ENCODE data around the gene TAS2R4. TPM values are rescaled to one million over a fixed set of nuclear protein-coding genes. Genes with fewer than 3 reads are reported as not detected.
"Not testable (repeated sequence)": the region's sequence is repeated elsewhere in the genome, so short reads cannot be mapped to it uniquely, and the experiment has no call there.

Gene TAS2R4
- total RNA-seq, 1 donor from 2014 or later: 1.2 TPM

DNA sequence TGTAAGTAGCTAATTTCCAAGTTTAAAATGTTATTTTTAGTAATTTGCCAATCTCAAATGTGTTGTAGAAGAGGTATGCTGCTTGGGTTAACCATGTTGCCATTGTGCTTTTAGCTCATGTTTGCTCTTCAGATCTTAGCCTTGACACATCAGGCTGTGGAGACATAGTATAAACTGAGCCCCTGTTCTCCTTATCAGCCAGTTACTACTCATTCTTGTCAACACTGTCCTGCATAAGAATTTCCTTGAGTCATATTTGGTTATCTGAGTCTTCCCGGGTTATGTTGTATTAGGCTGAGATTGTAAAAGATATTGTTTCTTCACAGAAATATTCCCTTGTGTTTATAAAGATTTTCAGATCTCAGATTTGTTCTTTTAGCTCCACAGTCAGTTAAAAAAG, 34.2 kb upstream of the TAS2R4 start:
- H4K20me1 ChIP-seq (ENCODE audit: insufficient read depth, low read length): peaks cover 13% of the 10 kb centered on the region
- peaks cover 8% of the 10 kb centered on the region for H3K4me1 Mint-ChIP-seq (ENCODE audit: low read depth, unreplicated experiment)
- no peak overlapping the region for H2AFZ ChIP-seq (ENCODE audit: low read depth, low read length)
- H3K4me3 ChIP-seq (ENCODE audit: insufficient read depth, low read depth, low read length): no peak overlapping the region
- H3K4me2 ChIP-seq (ENCODE audit: low read length): no peak overlapping the region
- peaks cover 38% of the 10 kb centered on the region for H3K79me2 ChIP-seq (ENCODE audit: insufficient read depth, low read length)
- no peaks in the 10 kb centered on the region for H3K27me3 ChIP-seq (ENCODE audit: insufficient read depth, low read length)
- H3K36me3 Mint-ChIP-seq (ENCODE audit: low read depth, unreplicated experiment): peaks cover 12% of the 10 kb centered on the region
- H3K4me3 Mint-ChIP-seq (ENCODE audit: unreplicated experiment): no peak overlapping the region
- H3K27me3 Mint-ChIP-seq (ENCODE audit: low read depth, unreplicated experiment): no peaks in the 10 kb centered on the region
- no peak overlapping the region for H3K9ac ChIP-seq (ENCODE audit: low read length)
- H3K4me1 ChIP-seq (ENCODE audit: insufficient read depth, low read length): peaks cover 12% of the 10 kb centered on the region
- DNase-seq (ENCODE audit: low read depth) (no peak), FAIRE-seq (no peak)
- H3K27ac Mint-ChIP-seq (ENCODE audit: unreplicated experiment): no peak overlapping the region
- H3K9me3 ChIP-seq (ENCODE audit: insufficient read depth, low read depth, low read length): no peaks in the 10 kb centered on the region
- H3K9me3 Mint-ChIP-seq (ENCODE audit: unreplicated experiment): no peaks in the 10 kb centered on the region
- H3K27ac ChIP-seq (ENCODE audit: low read depth, low read length): no peak overlapping the region
- peaks cover 50% of the 10 kb centered on the region for H3K36me3 ChIP-seq (ENCODE audit: insufficient read depth, low read length)
- no peak for TF ChIP-seq EZH2 (IDR thresholded peaks at IDR 0.05; ENCODE audit: insufficient read depth, low read length)
- TF ChIP-seq, protein P1, sequence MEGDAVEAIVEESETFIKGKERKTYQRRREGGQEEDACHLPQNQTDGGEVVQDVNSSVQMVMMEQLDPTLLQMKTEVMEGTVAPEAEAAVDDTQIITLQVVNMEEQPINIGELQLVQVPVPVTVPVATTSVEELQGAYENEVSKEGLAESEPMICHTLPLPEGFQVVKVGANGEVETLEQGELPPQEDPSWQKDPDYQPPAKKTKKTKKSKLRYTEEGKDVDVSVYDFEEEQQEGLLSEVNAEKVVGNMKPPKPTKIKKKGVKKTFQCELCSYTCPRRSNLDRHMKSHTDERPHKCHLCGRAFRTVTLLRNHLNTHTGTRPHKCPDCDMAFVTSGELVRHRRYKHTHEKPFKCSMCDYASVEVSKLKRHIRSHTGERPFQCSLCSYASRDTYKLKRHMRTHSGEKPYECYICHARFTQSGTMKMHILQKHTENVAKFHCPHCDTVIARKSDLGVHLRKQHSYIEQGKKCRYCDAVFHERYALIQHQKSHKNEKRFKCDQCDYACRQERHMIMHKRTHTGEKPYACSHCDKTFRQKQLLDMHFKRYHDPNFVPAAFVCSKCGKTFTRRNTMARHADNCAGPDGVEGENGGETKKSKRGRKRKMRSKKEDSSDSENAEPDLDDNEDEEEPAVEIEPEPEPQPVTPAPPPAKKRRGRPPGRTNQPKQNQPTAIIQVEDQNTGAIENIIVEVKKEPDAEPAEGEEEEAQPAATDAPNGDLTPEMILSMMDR (IDR thresholded peaks at IDR 0.05; ENCODE audit: insufficient read depth, low read depth, low read length): no peak

DNA sequence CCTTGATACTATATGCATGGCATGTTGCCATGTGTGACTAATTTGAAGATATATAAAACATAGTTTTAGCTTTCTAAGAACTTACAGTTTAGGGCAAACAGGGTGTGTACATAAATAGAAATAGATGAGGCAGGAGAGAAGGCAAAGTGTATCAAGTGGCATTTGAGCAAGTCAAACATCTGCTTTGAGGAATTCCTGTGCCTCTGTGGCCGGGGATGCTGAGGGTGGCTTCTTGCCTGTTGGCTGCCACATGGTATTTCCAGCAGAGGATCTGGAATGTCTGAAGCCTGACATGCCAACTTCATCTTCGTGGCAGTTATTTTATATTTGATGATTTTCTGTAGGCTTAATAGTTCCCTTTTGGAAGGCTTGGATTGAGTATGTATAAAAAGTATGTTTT, 32.3 kb upstream of the TAS2R4 start:
- TF ChIP-seq, protein P1 (IDR thresholded peaks at IDR 0.05; ENCODE audit: insufficient read depth, low read depth, low read length): no peak
- Histone ChIP-seq H3K27me3 (ENCODE audit: insufficient read depth, low read length) (no peaks in the 10 kb centered on the region), H3K27ac (ENCODE audit: low read depth, low read length) (no peak overlapping the region), H3K9me3 (ENCODE audit: insufficient read depth, low read depth, low read length) (no peaks in the 10 kb centered on the region), H3K36me3 (ENCODE audit: insufficient read depth, low read length) (peaks cover 59% of the 10 kb centered on the region), H3K4me2 (ENCODE audit: low read length) (no peak overlapping the region), H3K4me3 (ENCODE audit: insufficient read depth, low read depth, low read length) (no peak overlapping the region), H2AFZ (ENCODE audit: low read depth, low read length) (no peak overlapping the region), H4K20me1 (ENCODE audit: insufficient read depth, low read length) (peaks cover 13% of the 10 kb centered on the region), H3K79me2 (ENCODE audit: insufficient read depth, low read length) (peaks cover 28% of the 10 kb centered on the region), H3K9ac (ENCODE audit: low read length) (no peak overlapping the region), H3K4me1 (ENCODE audit: insufficient read depth, low read length) (peaks cover 5% of the 10 kb centered on the region)
- Mint-ChIP-seq H3K27ac (ENCODE audit: unreplicated experiment) (no peak overlapping the region), H3K36me3 (ENCODE audit: low read depth, unreplicated experiment) (peaks cover 12% of the 10 kb centered on the region), H3K27me3 (ENCODE audit: low read depth, unreplicated experiment) (no peaks in the 10 kb centered on the region), H3K4me1 (ENCODE audit: low read depth, unreplicated experiment) (peaks cover 8% of the 10 kb centered on the region), H3K4me3 (ENCODE audit: unreplicated experiment) (no peak overlapping the region), H3K9me3 (ENCODE audit: unreplicated experiment) (no peaks in the 10 kb centered on the region)
- DNase-seq (ENCODE audit: low read depth) (no peak), FAIRE-seq (no peak)

DNA sequence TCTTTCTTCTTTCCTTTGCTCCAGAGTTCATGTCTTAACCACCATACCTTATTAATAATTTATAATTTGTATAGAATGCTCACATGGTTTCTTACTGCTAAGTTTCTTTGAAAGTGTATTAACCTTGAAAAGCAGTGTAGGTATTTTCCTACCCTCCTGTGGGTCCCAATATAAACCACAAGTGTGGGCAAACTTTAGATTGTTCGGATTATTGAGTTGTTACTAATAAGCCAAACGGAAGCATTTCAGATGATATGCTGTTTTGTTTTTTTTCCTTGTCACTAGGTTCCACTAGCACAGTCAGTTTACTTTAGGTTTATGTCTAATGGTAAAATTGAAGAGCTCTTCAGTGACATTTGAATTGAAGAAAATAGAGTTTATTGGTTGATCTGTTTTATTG, 28.1 kb upstream of the TAS2R4 start:
- H2AFZ ChIP-seq (ENCODE audit: low read depth, low read length): no peak overlapping the region
- FAIRE-seq: no peak
- no peak overlapping the region for H3K9ac ChIP-seq (ENCODE audit: low read length)
- H3K4me2 ChIP-seq (ENCODE audit: low read length): no peak overlapping the region
- TF ChIP-seq, protein P1 (IDR thresholded peaks at IDR 0.05; ENCODE audit: insufficient read depth, low read depth, low read length): no peak
- no peak for TF ChIP-seq EZH2 (IDR thresholded peaks at IDR 0.05; ENCODE audit: insufficient read depth, low read length)
- H3K79me2 ChIP-seq (ENCODE audit: insufficient read depth, low read length): peaks cover 4% of the 10 kb centered on the region
- H3K4me3 Mint-ChIP-seq (ENCODE audit: unreplicated experiment): no peak overlapping the region
- H3K27ac ChIP-seq (ENCODE audit: low read depth, low read length): peak overlapping the region; percentile 21
- no peaks in the 10 kb centered on the region for H3K27me3 ChIP-seq (ENCODE audit: insufficient read depth, low read length)
- peaks cover 18% of the 10 kb centered on the region for H3K9me3 ChIP-seq (ENCODE audit: insufficient read depth, low read depth, low read length)
- peak overlapping the region; percentile 69 for H3K27ac Mint-ChIP-seq (ENCODE audit: unreplicated experiment)
- no peaks in the 10 kb centered on the region for H3K4me1 ChIP-seq (ENCODE audit: insufficient read depth, low read length)
- peaks cover 17% of the 10 kb centered on the region for H3K9me3 Mint-ChIP-seq (ENCODE audit: unreplicated experiment)
- peak; percentile 46 for DNase-seq (ENCODE audit: low read depth)
- peaks cover 4% of the 10 kb centered on the region for H4K20me1 ChIP-seq (ENCODE audit: insufficient read depth, low read length)
- peaks cover 42% of the 10 kb centered on the region for H3K36me3 Mint-ChIP-seq (ENCODE audit: low read depth, unreplicated experiment)
- H3K36me3 ChIP-seq (ENCODE audit: insufficient read depth, low read length): peaks cover 71% of the 10 kb centered on the region
- no peaks in the 10 kb centered on the region for H3K27me3 Mint-ChIP-seq (ENCODE audit: low read depth, unreplicated experiment)
- H3K4me3 ChIP-seq (ENCODE audit: insufficient read depth, low read depth, low read length): no peak overlapping the region
- H3K4me1 Mint-ChIP-seq (ENCODE audit: low read depth, unreplicated experiment): no peaks in the 10 kb centered on the region

DNA sequence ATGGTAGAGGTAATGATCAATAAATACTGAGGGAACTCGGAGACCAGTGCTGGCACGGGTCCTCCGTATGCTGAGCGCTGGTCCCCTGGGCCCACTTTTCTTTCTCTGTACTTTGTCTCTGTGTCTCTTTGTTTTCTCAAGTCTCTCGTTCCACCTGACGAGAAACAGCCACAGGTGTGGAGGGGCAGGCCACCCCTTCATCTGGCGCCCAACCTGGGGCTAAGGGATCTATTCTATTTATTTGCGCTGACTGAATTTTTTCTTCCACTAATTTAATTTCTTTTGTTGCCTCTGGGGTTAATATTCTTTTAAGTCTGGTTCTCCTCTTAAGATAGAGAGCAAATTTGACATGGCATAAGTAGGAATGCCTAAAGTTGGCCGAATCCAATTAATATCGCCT, 24.6 kb upstream of the TAS2R4 start:
- not testable (repeated sequence) for H3K27ac ChIP-seq (ENCODE audit: low read depth, low read length); H3K4me1 Mint-ChIP-seq (ENCODE audit: low read depth, unreplicated experiment); FAIRE-seq; H3K79me2 ChIP-seq (ENCODE audit: insufficient read depth, low read length); H3K4me1 ChIP-seq (ENCODE audit: insufficient read depth, low read length); H3K4me3 ChIP-seq (ENCODE audit: insufficient read depth, low read depth, low read length); H4K20me1 ChIP-seq (ENCODE audit: insufficient read depth, low read length); DNase-seq (ENCODE audit: low read depth); H3K4me2 ChIP-seq (ENCODE audit: low read length); H3K9ac ChIP-seq (ENCODE audit: low read length); H3K27me3 ChIP-seq (ENCODE audit: insufficient read depth, low read length); H3K27me3 Mint-ChIP-seq (ENCODE audit: low read depth, unreplicated experiment); H3K4me3 Mint-ChIP-seq (ENCODE audit: unreplicated experiment); H2AFZ ChIP-seq (ENCODE audit: low read depth, low read length); H3K27ac Mint-ChIP-seq (ENCODE audit: unreplicated experiment)
- Histone ChIP-seq H3K9me3 (ENCODE audit: insufficient read depth, low read depth, low read length) (peaks cover 18% of the 10 kb centered on the region), H3K36me3 (ENCODE audit: insufficient read depth, low read length) (peaks cover 47% of the 10 kb centered on the region)
- Mint-ChIP-seq H3K36me3 (ENCODE audit: low read depth, unreplicated experiment) (peaks cover 50% of the 10 kb centered on the region), H3K9me3 (ENCODE audit: unreplicated experiment) (peaks cover 17% of the 10 kb centered on the region)

Data from astrocyte (in vitro differentiated cells and primary cell).